ENCODE data around the gene PAIP1. TPM values are rescaled to one million over a fixed set of nuclear protein-coding genes. Genes with fewer than 3 reads are reported as not detected.

PAIP1 gene
- total and polyA plus RNA-seq, 8 donors = 78.2 to 149 (median 125) TPM

- no peak for TF ChIP-seq CTCF (IDR thresholded peaks at IDR 0.05)
- peak in 2 of 4 donors; percentile 10 to 36 for DNase-seq
- peaks cover 0 to 91% of the 10 kb centered on the region in 2 donors for H3K36me3 ChIP-seq
- intact Hi-C loops (cut with DNase I) = no loop called here
- ATAC-seq = peak; percentile 79
- no peak overlapping the region for H3K27ac ChIP-seq
- no peaks in the 10 kb centered on the region for H3K27me3 ChIP-seq
- no peak overlapping the region for H3K4me3 ChIP-seq
- no peaks in the 10 kb centered on the region for H3K9me3 ChIP-seq
- H3K4me1 ChIP-seq = no peaks in the 10 kb centered on the region
Measured at GRCh38 chr5:43543434-43543833, 13.4 kb downstream of the PAIP1 start.

GRCh38 chr5:43540746-43541145 lies 16.1 kb downstream of the PAIP1 start:
- no peaks in the 10 kb centered on the region for H3K4me1 ChIP-seq
- TF ChIP-seq CTCF (IDR thresholded peaks at IDR 0.05) = no peak
- DNase-seq (no peak), ATAC-seq (no peak)
- intact Hi-C loops (cut with DNase I) = no loop called here
- H3K27ac ChIP-seq = no peak overlapping the region
- H3K27me3 ChIP-seq = no peaks in the 10 kb centered on the region
- H3K36me3 ChIP-seq = peaks cover 0 to 91% of the 10 kb centered on the region in 2 donors
- H3K4me3 ChIP-seq = no peak overlapping the region
- no peaks in the 10 kb centered on the region for H3K9me3 ChIP-seq

- ATAC-seq (no peak), DNase-seq (no peak)
- no peak for TF ChIP-seq CTCF (IDR thresholded peaks at IDR 0.05)
- no peaks in the 10 kb centered on the region for H3K4me1 ChIP-seq
- H3K27ac ChIP-seq = no peak overlapping the region
- no peak overlapping the region for H3K4me3 ChIP-seq
- peaks cover 0 to 92% of the 10 kb centered on the region in 2 donors for H3K36me3 ChIP-seq
- intact Hi-C loops (cut with DNase I) = no loop called here
- H3K9me3 ChIP-seq = no peaks in the 10 kb centered on the region
- no peaks in the 10 kb centered on the region for H3K27me3 ChIP-seq
Measured at GRCh38 chr5:43536972-43537371, 19.9 kb downstream of the PAIP1 start.

- DNase-seq (no peak), ATAC-seq (no peak)
- no peak for TF ChIP-seq CTCF (IDR thresholded peaks at IDR 0.05)
- Histone ChIP-seq H3K27me3 (no peaks in the 10 kb centered on the region), H3K9me3 (no peaks in the 10 kb centered on the region), H3K27ac (no peak overlapping the region), H3K36me3 (peaks cover 0 to 96% of the 10 kb centered on the region in 2 donors), H3K4me3 (no peak overlapping the region), H3K4me1 (no peaks in the 10 kb centered on the region)
- intact Hi-C loops (cut with DNase I) = no loop called here
Measured at GRCh38 chr5:43533646-43534045, 23.2 kb downstream of the PAIP1 start.

- H3K4me1 ChIP-seq = no peaks in the 10 kb centered on the region
- H3K27me3 ChIP-seq = no peaks in the 10 kb centered on the region
- ATAC-seq = no peak
- H3K4me3 ChIP-seq = no peak overlapping the region
- no peak for DNase-seq
- no peak overlapping the region for H3K27ac ChIP-seq
- intact Hi-C loops (cut with DNase I) = no loop called here
- H3K36me3 ChIP-seq = peaks cover 0 to 83% of the 10 kb centered on the region in 2 donors
- TF ChIP-seq CTCF (IDR thresholded peaks at IDR 0.05) = no peak
- H3K9me3 ChIP-seq = no peaks in the 10 kb centered on the region
Measured at GRCh38 chr5:43530648-43531047, 26.2 kb downstream of the PAIP1 start.

Data from left lung (tissue), 10 donors.